Epithelial cell of esophagus (primary cell): ENCODE results near the gene ZFHX3.
A peak's percentile ranks its signal among the peaks of the same experiment; 100 is the strongest.

ENCODE experiments used
- DNase-seq: peaks from one replicate; pipeline ENCODE4 v3.0.0; 2010; ENCODE audit warnings: low read depth
- H3K4me3 ChIP-seq: 2 replicates; pipeline ENCODE4 v1.5.1; 2011; ENCODE audit warnings: mild to moderate bottlenecking, low read length, control low read depth
- TF ChIP-seq, protein P1 (sequence below): IDR thresholded peaks from 2 replicates; pipeline ENCODE4 v1.5.1; 2011; ENCODE audit warnings: low read depth, mild to moderate bottlenecking, low read length, control low read depth, inconsistent platforms; ENCODE audit not compliant: insufficient read depth; ENCODE audit errors: missing control alignments

ZFHX3 gene

DNA sequence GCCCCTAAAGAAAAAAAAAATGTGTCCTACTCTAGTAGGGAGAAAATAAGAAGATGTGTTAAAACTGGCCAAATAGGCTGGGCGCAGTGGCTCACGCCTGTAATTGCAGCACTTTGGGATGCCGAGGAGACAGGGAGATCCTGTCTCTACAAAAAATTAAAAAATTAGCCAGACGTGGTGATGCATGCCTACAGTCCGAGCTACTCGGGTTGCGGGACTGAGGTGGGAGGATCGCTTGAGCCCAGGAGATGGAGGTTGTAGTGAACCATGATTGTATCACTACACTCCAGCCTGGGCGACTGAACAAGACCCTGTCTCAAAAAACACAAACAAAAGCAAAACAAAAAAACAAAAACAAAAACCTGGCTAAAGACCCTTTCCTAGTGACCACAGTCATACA lies 15.9 kb downstream of the ZFHX3 start:
- TF ChIP-seq, protein P1, sequence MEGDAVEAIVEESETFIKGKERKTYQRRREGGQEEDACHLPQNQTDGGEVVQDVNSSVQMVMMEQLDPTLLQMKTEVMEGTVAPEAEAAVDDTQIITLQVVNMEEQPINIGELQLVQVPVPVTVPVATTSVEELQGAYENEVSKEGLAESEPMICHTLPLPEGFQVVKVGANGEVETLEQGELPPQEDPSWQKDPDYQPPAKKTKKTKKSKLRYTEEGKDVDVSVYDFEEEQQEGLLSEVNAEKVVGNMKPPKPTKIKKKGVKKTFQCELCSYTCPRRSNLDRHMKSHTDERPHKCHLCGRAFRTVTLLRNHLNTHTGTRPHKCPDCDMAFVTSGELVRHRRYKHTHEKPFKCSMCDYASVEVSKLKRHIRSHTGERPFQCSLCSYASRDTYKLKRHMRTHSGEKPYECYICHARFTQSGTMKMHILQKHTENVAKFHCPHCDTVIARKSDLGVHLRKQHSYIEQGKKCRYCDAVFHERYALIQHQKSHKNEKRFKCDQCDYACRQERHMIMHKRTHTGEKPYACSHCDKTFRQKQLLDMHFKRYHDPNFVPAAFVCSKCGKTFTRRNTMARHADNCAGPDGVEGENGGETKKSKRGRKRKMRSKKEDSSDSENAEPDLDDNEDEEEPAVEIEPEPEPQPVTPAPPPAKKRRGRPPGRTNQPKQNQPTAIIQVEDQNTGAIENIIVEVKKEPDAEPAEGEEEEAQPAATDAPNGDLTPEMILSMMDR, result no peak
- DNase-seq, result no peak
- no peak overlapping the region for H3K4me3 ChIP-seq

DNA sequence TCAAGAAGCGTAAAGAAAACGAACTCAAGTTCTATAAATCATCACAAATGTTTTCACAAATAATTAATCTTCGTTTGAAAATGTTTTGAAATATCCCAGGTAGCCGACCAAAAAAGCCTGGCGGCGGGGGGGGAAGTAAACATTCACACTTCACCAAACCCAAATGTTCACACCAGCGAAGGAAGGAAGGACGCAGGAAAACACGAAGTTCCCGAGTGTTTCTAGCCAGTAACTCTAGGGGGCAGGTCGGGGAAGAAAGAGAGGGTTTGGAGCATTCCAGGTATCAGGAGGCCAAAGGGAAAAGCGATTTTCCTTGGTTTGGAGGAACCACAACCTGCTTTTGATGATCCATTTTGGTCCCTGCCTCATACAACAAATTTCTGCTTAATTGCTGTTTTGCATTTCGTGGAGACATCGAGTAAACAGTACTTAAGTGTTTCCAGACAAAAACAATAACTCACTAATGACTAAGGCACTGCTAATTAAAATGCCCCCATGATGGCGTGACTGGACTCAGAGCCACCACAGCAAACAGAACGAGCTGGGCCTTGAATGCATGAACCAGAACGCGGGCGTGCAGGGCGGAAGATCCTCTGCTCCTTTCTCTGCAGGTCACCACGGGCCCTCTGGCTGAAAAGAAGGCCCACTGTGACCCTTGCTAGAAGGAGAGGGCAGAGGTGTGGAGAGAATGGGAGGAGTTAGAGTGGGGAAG lies 16.6 kb downstream of the ZFHX3 start:
- TF ChIP-seq, protein P1, result no peak
- no peak for DNase-seq
- no peak overlapping the region for H3K4me3 ChIP-seq

DNA sequence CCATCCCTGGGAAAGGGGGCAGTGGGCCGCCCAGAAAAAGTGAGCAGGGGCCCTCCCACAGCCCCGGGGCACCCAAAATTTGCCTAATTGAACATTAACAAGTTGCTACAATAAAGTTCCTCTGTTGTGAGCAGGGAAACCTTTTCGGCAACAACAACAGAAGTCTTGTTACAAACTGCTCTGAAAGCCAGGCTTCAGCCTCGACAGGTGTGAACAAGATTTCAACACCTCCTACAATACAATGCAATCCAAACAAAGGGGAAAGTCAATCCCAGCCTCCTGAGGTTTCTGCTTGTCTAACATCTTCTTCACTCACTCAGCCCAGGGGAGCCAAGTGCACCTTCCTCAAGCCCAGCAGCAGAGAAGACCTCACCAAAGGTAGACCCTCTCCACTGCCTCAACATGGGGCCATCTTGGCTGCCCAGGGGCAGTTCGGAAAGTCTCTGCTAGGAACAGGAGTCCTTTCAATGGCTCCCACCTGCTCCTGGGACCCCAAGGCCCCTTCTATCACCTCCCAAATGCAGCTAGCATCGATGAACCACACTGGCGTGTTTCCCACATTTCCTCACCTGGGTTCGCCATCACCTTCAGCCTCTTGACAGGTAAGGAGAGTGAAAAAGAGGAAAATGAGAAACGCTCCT lies 19.1 kb downstream of the ZFHX3 start:
- TF ChIP-seq, protein P1, result no peak
- no peak overlapping the region for H3K4me3 ChIP-seq
- DNase-seq, result peak; percentile 71

DNA sequence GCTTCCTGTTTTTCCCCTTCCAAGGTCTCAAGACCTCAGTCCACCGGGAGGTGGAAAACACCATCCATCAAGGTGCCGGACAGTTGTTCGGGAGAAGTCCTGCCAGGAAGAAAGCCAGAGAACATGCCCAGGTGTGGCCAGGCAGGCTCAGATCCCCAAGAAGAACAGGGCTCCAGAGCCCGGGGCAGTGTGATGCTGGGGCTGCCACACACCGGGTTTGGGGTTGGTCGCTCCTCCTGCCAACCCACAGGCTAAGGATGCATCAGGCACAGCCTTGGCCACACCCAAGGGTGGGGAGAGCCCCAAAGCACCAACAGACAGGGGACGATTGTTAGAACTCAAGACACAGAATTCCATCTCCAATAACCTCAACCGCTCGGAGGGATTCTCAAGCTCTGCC lies 19.7 kb downstream of the ZFHX3 start:
- DNase-seq, result no peak
- no peak overlapping the region for H3K4me3 ChIP-seq
- TF ChIP-seq, protein P1, result no peak

DNA sequence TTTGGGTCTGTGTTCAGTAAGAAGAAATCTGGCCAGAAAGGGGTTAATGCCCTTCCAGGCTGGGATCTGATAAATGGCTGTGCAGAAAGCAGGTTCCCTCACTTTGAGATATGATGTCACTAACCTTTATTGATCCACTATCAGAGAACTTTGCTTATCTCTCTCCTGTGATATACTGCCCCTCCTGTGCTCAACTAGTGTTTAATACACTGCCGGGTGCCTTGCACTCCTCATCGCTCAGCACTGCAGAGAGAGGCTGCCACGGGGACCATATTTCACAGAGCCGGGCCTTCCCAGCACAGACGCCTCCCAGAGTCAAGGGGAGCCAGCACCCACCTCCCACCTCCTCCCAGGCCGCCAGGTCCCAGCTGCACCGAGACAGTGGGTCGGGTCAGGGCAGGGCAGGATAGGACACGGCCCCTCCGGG lies 20.2 kb downstream of the ZFHX3 start:
- TF ChIP-seq, protein P1, result no peak
- no peak overlapping the region for H3K4me3 ChIP-seq
- DNase-seq, result no peak

DNA sequence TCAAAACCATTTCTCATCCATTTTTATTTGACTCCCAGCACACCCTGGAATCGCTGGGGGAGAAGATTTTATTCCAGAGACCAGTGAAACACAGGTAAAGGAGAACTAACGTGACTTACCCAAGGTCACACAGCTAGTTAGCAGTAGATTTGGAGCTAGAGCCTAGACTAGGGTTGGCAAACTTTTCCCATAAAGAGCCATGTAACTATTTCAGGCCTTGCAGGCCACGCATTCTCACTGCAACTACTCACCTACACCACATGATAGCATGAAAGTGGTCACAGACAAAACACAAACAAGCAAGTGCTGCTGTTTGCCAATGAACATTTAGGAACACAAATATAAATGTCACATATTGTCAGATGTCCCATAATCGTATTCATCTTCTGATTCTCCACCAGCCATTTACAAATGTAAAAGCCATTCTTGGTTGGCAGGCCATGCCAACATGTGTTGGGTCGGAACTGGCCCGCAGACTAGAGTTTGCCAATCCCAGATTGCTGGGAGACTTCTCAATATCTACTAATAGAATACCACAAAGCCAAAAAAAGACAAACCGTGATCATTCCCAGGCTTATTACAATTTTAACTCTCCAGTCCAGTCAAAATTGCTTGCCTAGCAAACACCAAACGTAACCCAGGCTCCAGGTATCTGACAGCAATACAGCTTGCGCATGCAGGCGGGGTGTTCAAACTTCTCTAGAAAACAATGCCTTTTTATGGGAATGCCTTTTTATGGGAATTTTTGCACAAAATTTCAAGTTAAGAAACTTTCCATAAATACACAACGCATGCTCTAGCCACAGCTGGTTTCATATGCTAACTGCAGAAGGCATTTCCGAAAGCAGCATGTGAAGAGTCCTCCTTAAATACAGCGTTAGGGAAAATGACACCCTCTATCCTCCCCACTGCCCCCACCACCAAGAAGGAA lies 20.9 kb downstream of the ZFHX3 start:
- DNase-seq, result no peak
- no peak overlapping the region for H3K4me3 ChIP-seq
- TF ChIP-seq, protein P1, result no peak
